Right lobe of liver (tissue), 6 donors: Measurements from ENCODE around the gene GID8. TPM values are rescaled to one million over a fixed set of nuclear protein-coding genes. Genes with fewer than 3 reads are reported as not detected.

Experiments used
- ATAC-seq, 4 donors: fragments of 200-7000 bp; cut with Tn5 transposase; one replicate each; pipeline ENCODE4 v1.9.1; 2020; ENCODE audit warnings: mild to moderate bottlenecking in 4 of 4, moderate library complexity in 4 of 4
- DNase-seq, 3 donors: peaks; one replicate each; pipeline ENCODE4 v3.0.0-alpha.2; 2020
- H3K27ac ChIP-seq, 3 donors: fragments of 200-600 bp; one replicate each; pipeline ENCODE4 v1.8.0; 2022
- H3K27me3 ChIP-seq, 2 donors: fragments of 200-600 bp; one replicate each; pipeline ENCODE4 v1.8.0; 2022
- H3K36me3 ChIP-seq, 4 donors: fragments of 200-600 bp; sonication (generic) in 1 of 4; one replicate each; pipeline versions ENCODE4 v1.5.1 to v1.8.0; 2017 to 2022; ENCODE audit warnings: control low read depth in 1 of 4
- H3K4me1 ChIP-seq, 4 donors: fragments of 200-600 bp; sonication (generic) in 1 of 4; one replicate each; pipeline versions ENCODE4 v1.5.1 to v1.8.0; 2017 to 2022; ENCODE audit warnings: control low read depth in 1 of 4
- H3K4me3 ChIP-seq, 3 donors: fragments of 200-600 bp; one replicate each; pipeline ENCODE4 v1.8.0; 2022
- H3K9me3 ChIP-seq, 4 donors: fragments of 200-600 bp; sonication (generic) in 1 of 4; one replicate each; pipeline versions ENCODE4 v1.5.1 to v1.8.0; 2017 to 2022; ENCODE audit warnings: control low read depth in 1 of 4
- CTCF ChIP-seq, 4 donors: fragments of 200-600 bp in 3 of 4; fragments of 450-650 bp in 1 of 4; IDR thresholded peaks; one replicate each; pipeline versions ENCODE4 v1.5.1 to v1.8.0; 2016 to 2022; ENCODE audit warnings: antibody characterized with exemption in 4 of 4, mild to moderate bottlenecking in 2 of 4
- POLR2A ChIP-seq: fragments of 450-650 bp; IDR thresholded peaks from one replicate; pipeline ENCODE4 v1.6.1; 2017; ENCODE audit warnings: antibody characterized with exemption, mild to moderate bottlenecking
- WGBS: methylation state at CpG from one replicate; pipeline ENCODE4 v1.1.6; 2018; ENCODE audit warnings: low coverage, low lambda C conversion rate; ENCODE audit not compliant: insufficient coverage; ENCODE audit errors: missing lambda C conversion rate; 5-methylcytosine and 5-hydroxymethylcytosine counted together
- intact Hi-C, 2 donors: fragments of 100-400 bp; cut with DNase I; formaldehyde crosslinking; loops; one replicate each; pipeline versions ENCODE4 v1.11.2 to v1.14.1; 2022
- total RNA-seq, 6 experiments: library from RNA; depleted of rRNA in 2 of 6; stranded (reverse); fragments of >200 nt in 2 of 6; fragmentation: NEBNext Ultra II Directional in 3 of 6; extraction: Animal tissue kit (Norgen Biotek cat#: 25700) in 3 of 6; gene quantifications; one replicate each; pipeline versions ENCODE4 v1.1.0 to v1.2.4, GENCODE V29; 2016 to 2023
- donor health status: DM: no; HTN: yes; CAD: no.
- donor health status: DM: no; HTN: no; CAD: no.
- donor health status: DM: no; HTN: no; CAD: no.
- donor health status: DM: no; HTN: yes; CAD: no.
- donor health status: DM: no; HTN: yes; CAD: no.

Gene GID8
- total RNA-seq, 6 experiments from 2014 or later = 12.6 to 18.9 (median 15.1) TPM

GRCh38 chr20:62966212-62967148 is 28.5 kb downstream of the GID8 start:
- Histone ChIP-seq H3K27ac (no peak overlapping the region), H3K4me1 (peaks cover 0 to 5% (median 0%) of the 10 kb centered on the region in 4 donors), H3K9me3 (no peaks in the 10 kb centered on the region), H3K4me3 (no peak overlapping the region), H3K36me3 (peaks cover 0 to 36% (median 13%) of the 10 kb centered on the region in 4 donors), H3K27me3 (no peaks in the 10 kb centered on the region)
- no peak for TF ChIP-seq POLR2A
- TF ChIP-seq CTCF (IDR thresholded peaks at IDR 0.05) = no peak
- no CpG with 5 or more reads among the region's 27 CpGs for WGBS
- peak in 1 of 3 donors; percentile 44 for DNase-seq
- intact Hi-C loops = loop anchor here in 1 of 2 donors (10.0 kb wide), 1 partner anchor 62 kb away; no protein-coding TSS in a partner anchor
- ATAC-seq = no peak

GRCh38 chr20:62967149-62967501 is 29.2 kb downstream of the GID8 start:
- H3K4me1 ChIP-seq = peaks cover 0 to 5% (median 0%) of the 10 kb centered on the region in 4 donors
- intact Hi-C loops = loop anchor here in 1 of 2 donors (10.0 kb wide), 1 partner anchor 62 kb away; no protein-coding TSS in a partner anchor
- WGBS = no CpG with 5 or more reads among the region's 6 CpGs
- H3K27me3 ChIP-seq = no peaks in the 10 kb centered on the region
- ATAC-seq (peak in 1 of 4 donors; percentile 1), DNase-seq (no peak)
- TF ChIP-seq POLR2A = no peak
- TF ChIP-seq CTCF (IDR thresholded peaks at IDR 0.05) = no peak
- no peak overlapping the region for H3K4me3 ChIP-seq
- H3K9me3 ChIP-seq = no peaks in the 10 kb centered on the region
- peaks cover 0 to 30% (median 13%) of the 10 kb centered on the region in 4 donors for H3K36me3 ChIP-seq
- no peak overlapping the region for H3K27ac ChIP-seq

- DNase-seq = no peak
- intact Hi-C loops = loop anchor here in 1 of 2 donors (10.0 kb wide), 1 partner anchor 63 kb away; no protein-coding TSS in a partner anchor
Observed at GRCh38 chr20:62967628-62968351, 29.8 kb downstream of the GID8 start.

More at GRCh38 chr20:62967628-62968351, 29.8 kb downstream of the GID8 start:
- Histone ChIP-seq H3K9me3 (no peaks in the 10 kb centered on the region), H3K27ac (peak overlapping the region in 1 of 3 donors; percentile 30), H3K27me3 (peaks cover 0 to 3% of the 10 kb centered on the region in 2 donors), H3K4me1 (peaks cover 0 to 5% (median 2%) of the 10 kb centered on the region in 4 donors), H3K4me3 (no peak overlapping the region), H3K36me3 (peaks cover 0 to 23% (median 10%) of the 10 kb centered on the region in 4 donors)
- WGBS = 87% methylated on average over 3 of the region's 27 CpGs
- ATAC-seq = peak in 1 of 4 donors; percentile 4
- TF ChIP-seq CTCF (IDR thresholded peaks at IDR 0.05) (no peak), POLR2A (no peak)
